Right lobe of liver (tissue), 6 donors: ENCODE results near the gene NUP210L. TPM values are rescaled to one million over a fixed set of nuclear protein-coding genes. Genes with fewer than 3 reads are reported as not detected.

Experiments used
- ATAC-seq, 4 donors: fragments of 200-7000 bp; cut with Tn5 transposase; one replicate each; pipeline ENCODE4 v1.9.1; 2020; ENCODE audit warnings: mild to moderate bottlenecking in 4 of 4, moderate library complexity in 4 of 4
- DNase-seq, 3 donors: peaks; one replicate each; pipeline ENCODE4 v3.0.0-alpha.2; 2020
- H3K27ac ChIP-seq, 3 donors: fragments of 200-600 bp; one replicate each; pipeline ENCODE4 v1.8.0; 2022
- H3K27me3 ChIP-seq, 2 donors: fragments of 200-600 bp; one replicate each; pipeline ENCODE4 v1.8.0; 2022
- H3K36me3 ChIP-seq, 4 donors: fragments of 200-600 bp; sonication (generic) in 1 of 4; one replicate each; pipeline versions ENCODE4 v1.5.1 to v1.8.0; 2017 to 2022; ENCODE audit warnings: control low read depth in 1 of 4
- H3K4me1 ChIP-seq, 4 donors: fragments of 200-600 bp; sonication (generic) in 1 of 4; one replicate each; pipeline versions ENCODE4 v1.5.1 to v1.8.0; 2017 to 2022; ENCODE audit warnings: control low read depth in 1 of 4
- H3K4me3 ChIP-seq, 3 donors: fragments of 200-600 bp; one replicate each; pipeline ENCODE4 v1.8.0; 2022
- H3K9me3 ChIP-seq, 4 donors: fragments of 200-600 bp; sonication (generic) in 1 of 4; one replicate each; pipeline versions ENCODE4 v1.5.1 to v1.8.0; 2017 to 2022; ENCODE audit warnings: control low read depth in 1 of 4
- CTCF ChIP-seq, 4 donors: fragments of 200-600 bp in 3 of 4; fragments of 450-650 bp in 1 of 4; IDR thresholded peaks; one replicate each; pipeline versions ENCODE4 v1.5.1 to v1.8.0; 2016 to 2022; ENCODE audit warnings: antibody characterized with exemption in 4 of 4, mild to moderate bottlenecking in 2 of 4
- POLR2A ChIP-seq: fragments of 450-650 bp; IDR thresholded peaks from one replicate; pipeline ENCODE4 v1.6.1; 2017; ENCODE audit warnings: antibody characterized with exemption, mild to moderate bottlenecking
- WGBS: methylation state at CpG from one replicate; pipeline ENCODE4 v1.1.6; 2018; ENCODE audit warnings: low coverage, low lambda C conversion rate; ENCODE audit not compliant: insufficient coverage; ENCODE audit errors: missing lambda C conversion rate; 5-methylcytosine and 5-hydroxymethylcytosine counted together
- intact Hi-C, 2 donors: fragments of 100-400 bp; cut with DNase I; formaldehyde crosslinking; loops; one replicate each; pipeline versions ENCODE4 v1.11.2 to v1.14.1; 2022
- total RNA-seq, 6 experiments: library from RNA; depleted of rRNA in 2 of 6; stranded (reverse); fragments of >200 nt in 2 of 6; fragmentation: NEBNext Ultra II Directional in 3 of 6; extraction: Animal tissue kit (Norgen Biotek cat#: 25700) in 3 of 6; gene quantifications; one replicate each; pipeline versions ENCODE4 v1.1.0 to v1.2.4, GENCODE V29; 2016 to 2023
- donor health status: DM: no; HTN: yes; CAD: no.
- donor health status: DM: no; HTN: no; CAD: no.
- donor health status: DM: no; HTN: no; CAD: no.
- donor health status: DM: no; HTN: yes; CAD: no.
- donor health status: DM: no; HTN: yes; CAD: no.

The NUP210L gene
- total RNA-seq, 6 experiments from 2014 or later, result 0.14 TPM; not detected in 5

DNA sequence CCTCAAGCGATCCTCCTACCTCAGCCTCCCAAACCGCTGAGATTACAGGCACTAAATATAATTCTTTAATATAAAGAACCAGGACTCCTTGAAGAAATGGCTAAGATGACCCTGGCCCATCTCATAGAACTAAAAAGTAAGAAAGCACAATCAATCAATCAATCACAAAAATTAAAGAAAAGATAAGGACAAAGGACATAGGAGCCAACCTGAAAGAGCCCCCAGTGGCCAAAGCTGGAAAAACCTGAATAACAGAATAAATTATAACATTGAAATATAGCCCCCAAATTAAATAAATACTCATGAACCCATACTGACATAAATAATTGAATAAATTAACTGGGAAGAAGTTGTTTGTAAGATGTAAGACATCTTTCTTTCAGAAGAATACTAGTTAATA lies 8.9 kb downstream of the NUP210L start:
- H3K27me3 ChIP-seq, result no peaks in the 10 kb centered on the region
- H3K9me3 ChIP-seq, result no peaks in the 10 kb centered on the region
- no peak overlapping the region for H3K27ac ChIP-seq
- TF ChIP-seq POLR2A, result no peak
- peak; percentile 10 to 36 (median 36) for TF ChIP-seq CTCF (IDR thresholded peaks at IDR 0.05)
- no peak overlapping the region for H3K4me3 ChIP-seq
- ATAC-seq (no peak), DNase-seq (no peak)
- WGBS, result 100% methylated on average over 2 of the region's 2 CpGs
- intact Hi-C loops, result no loop called here
- peaks cover 0 to under 1% (median 0%) of the 10 kb centered on the region in 4 donors for H3K4me1 ChIP-seq
- H3K36me3 ChIP-seq, result no peaks in the 10 kb centered on the region

DNA sequence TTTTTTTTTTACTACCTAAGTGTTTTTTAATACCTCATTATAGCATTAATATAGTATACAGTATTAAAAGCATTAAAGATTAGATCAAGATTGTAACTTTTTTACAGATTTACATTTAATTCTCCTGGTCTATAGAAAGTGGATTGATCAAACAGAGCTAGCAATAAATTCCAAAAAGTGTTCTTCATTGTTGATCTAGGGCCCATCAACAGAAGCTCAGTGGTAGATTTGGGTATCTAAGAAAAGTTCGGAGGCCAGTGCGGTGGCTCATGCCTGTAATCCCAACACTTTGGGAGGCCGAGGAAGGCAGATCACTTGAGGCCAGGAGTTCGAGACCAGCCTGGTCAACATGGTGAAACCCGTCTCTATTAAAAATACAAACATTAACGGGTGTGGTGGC lies 12.5 kb downstream of the NUP210L start:
- no peak overlapping the region for H3K4me3 ChIP-seq
- H3K27me3 ChIP-seq, result no peaks in the 10 kb centered on the region
- no peak overlapping the region for H3K27ac ChIP-seq
- H3K36me3 ChIP-seq, result no peaks in the 10 kb centered on the region
- no peaks in the 10 kb centered on the region for H3K4me1 ChIP-seq
- DNase-seq (no peak), ATAC-seq (no peak)
- TF ChIP-seq POLR2A (no peak), CTCF (IDR thresholded peaks at IDR 0.05) (no peak)
- WGBS, result 53% methylated on average over 3 of the region's 6 CpGs
- H3K9me3 ChIP-seq, result no peaks in the 10 kb centered on the region
- intact Hi-C loops, result no loop called here

DNA sequence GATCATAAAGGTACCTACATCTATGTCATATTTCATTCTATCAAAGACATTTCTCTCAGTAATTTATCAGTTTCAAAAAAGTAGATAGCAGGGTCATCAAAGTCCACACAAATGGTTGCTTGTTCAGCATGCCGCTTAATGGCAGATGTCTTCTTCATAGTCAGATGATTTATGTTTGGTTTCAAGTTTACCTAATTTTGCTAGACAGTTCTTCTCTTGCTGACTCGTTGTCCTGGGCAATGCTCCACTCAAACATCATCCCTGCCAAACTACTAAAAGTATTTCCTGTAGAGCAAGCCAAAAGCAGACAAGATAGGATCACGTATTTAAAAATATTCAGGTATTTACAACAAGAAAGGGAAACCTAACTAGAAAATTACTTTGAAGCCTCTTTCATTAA lies 13.6 kb downstream of the NUP210L start:
- DNase-seq (peak in 1 of 3 donors; percentile 50), ATAC-seq (peak in 2 of 4 donors; percentile 82 to 95)
- Histone ChIP-seq H3K27ac (peak overlapping the region in 1 of 3 donors; percentile 14), H3K27me3 (no peaks in the 10 kb centered on the region), H3K4me3 (no peak overlapping the region), H3K4me1 (no peaks in the 10 kb centered on the region), H3K9me3 (no peaks in the 10 kb centered on the region), H3K36me3 (no peaks in the 10 kb centered on the region)
- 27% methylated on average over 3 of the region's 3 CpGs for WGBS
- no peak for TF ChIP-seq CTCF (IDR thresholded peaks at IDR 0.05)
- no peak for TF ChIP-seq POLR2A
- intact Hi-C loops, result no loop called here

DNA sequence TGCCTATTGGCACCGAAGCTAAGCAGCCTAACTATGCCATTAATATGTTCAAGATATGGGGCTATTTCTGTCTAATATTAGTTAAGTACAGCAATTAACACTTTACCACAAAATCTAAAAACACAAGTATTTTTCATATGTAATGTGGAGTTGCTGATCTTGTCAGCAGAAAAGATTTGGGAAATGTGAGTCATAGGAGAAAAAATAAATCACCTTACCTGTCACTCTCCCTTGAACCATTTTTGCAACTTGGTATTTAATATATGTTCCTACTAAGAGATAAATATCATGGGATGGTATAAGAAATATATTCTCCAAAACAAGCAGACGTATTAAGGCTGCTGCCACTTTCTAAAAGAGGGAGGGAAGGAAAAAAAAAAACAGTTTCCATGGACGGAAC lies 17.0 kb downstream of the NUP210L start:
- Histone ChIP-seq H3K4me3 (no peak overlapping the region), H3K9me3 (no peaks in the 10 kb centered on the region), H3K27ac (no peak overlapping the region), H3K36me3 (no peaks in the 10 kb centered on the region), H3K4me1 (no peaks in the 10 kb centered on the region), H3K27me3 (no peaks in the 10 kb centered on the region)
- ATAC-seq (no peak), DNase-seq (no peak)
- intact Hi-C loops, result no loop called here
- TF ChIP-seq CTCF (IDR thresholded peaks at IDR 0.05) (no peak), POLR2A (no peak)
- 89% methylated on average over 3 of the region's 3 CpGs for WGBS

- no peak overlapping the region for H3K4me3 ChIP-seq
- no peaks in the 10 kb centered on the region for H3K27me3 ChIP-seq
- intact Hi-C loops, result no loop called here
- ATAC-seq (no peak), DNase-seq (no peak)
- H3K4me1 ChIP-seq, result no peaks in the 10 kb centered on the region
- H3K9me3 ChIP-seq, result no peaks in the 10 kb centered on the region
- TF ChIP-seq CTCF (IDR thresholded peaks at IDR 0.05), result no peak
- TF ChIP-seq POLR2A, result no peak
- no peak overlapping the region for H3K27ac ChIP-seq
- H3K36me3 ChIP-seq, result no peaks in the 10 kb centered on the region
- 94% methylated on average over 2 of the region's 2 CpGs for WGBS
Measured at GRCh38 chr1:154133256-154133655, 21.6 kb downstream of the NUP210L start.
